PFSK-1 (cell line): ENCODE results near the gene NDUFA7.

Source experiments
- POLR2AphosphoS5 ChIP-seq: IDR thresholded peaks from 2 replicates; pipeline ENCODE4 v1.6.1; 2012; ENCODE audit warnings: low read depth, mild to moderate bottlenecking, control low read depth, low read length, moderate library complexity
- REST ChIP-seq, 2 experiments: IDR thresholded peaks; 2 replicates each; pipeline versions ENCODE4 v1.6.1 to v1.8.0; 2011 to 2012; ENCODE audit warnings: low read depth in 2 of 2, low read length in 2 of 2, control low read depth in 1 of 2, inconsistent platforms in 1 of 2, mild to moderate bottlenecking in 1 of 2, moderate library complexity in 1 of 2; ENCODE audit not compliant: insufficient read depth in 1 of 2
- SIN3A ChIP-seq: IDR thresholded peaks from 2 replicates; pipeline ENCODE4 v1.6.1; 2012; ENCODE audit warnings: mild to moderate bottlenecking, low read length, moderate library complexity, borderline replicate concordance; ENCODE audit not compliant: insufficient read depth
- TAF1 ChIP-seq: IDR thresholded peaks from 2 replicates; pipeline ENCODE4 v1.6.1; 2012; ENCODE audit warnings: low read length, control low read depth, borderline replicate concordance; ENCODE audit not compliant: insufficient read depth

DNA sequence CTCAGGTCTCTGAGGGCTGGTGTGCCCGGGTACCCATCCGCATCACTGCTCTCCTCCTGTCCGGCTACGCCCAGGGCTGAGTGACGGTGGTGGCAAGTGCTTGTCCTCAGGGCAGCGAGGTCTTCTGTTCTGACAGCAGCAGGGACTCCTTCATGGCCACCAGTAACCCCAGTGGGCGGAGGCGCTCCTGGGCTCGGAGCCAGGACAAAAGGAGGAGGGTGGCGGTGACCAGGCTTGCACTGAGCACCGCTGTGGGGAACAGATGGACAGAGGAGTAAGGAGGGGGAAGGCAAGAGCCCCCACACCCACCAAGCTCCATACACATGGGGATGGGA is 18.9 kb downstream of the NDUFA7 start:
- TF ChIP-seq TAF1 (no peak), POLR2AphosphoS5 (no peak), REST (IDR thresholded peaks at IDR 0.05; ENCODE audit: insufficient read depth in 1 of 2, low read depth in 2 of 2, low read length in 2 of 2) (no peak), SIN3A (no peak)
